ENCODE data around the gene HSPA1A.
"Not testable (repeated sequence)": the region's sequence is repeated elsewhere in the genome, so short reads cannot be mapped to it uniquely, and the experiment has no call there.

The HSPA1A gene

GRCh38 chr6:31792761-31793171 lies 22.6 kb upstream of the HSPA1A start:
- no peak overlapping the region for H3K27ac ChIP-seq
- no peaks in the 10 kb centered on the region for H3K36me3 ChIP-seq

DNA sequence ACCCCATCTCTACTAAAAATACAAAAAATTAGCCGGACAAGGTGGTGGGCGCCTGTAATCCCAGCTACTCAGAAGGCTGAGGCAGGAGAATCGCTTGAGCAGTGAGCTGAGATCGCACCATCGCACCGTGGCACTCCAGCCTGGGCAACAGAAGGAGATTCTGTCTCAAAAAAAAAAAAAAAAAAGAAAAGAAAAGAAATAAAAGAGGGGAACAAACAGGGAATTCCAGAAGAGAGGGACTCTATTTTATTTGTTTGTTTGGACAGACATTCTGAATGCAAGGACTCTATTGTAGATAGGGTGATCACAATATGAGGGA lies 21.5 kb upstream of the HSPA1A start:
- not testable (repeated sequence) for H3K27me3 ChIP-seq; H3K9me3 ChIP-seq; H3K27ac ChIP-seq; H3K4me3 ChIP-seq (ENCODE audit: low read depth in 1 of 2, low read length in 1 of 2); H3K36me3 ChIP-seq
- H3K4me1 ChIP-seq (ENCODE audit: control insufficient read depth in 1 of 2, insufficient read depth in 1 of 2, low read depth in 1 of 2, low read length in 1 of 2) = peaks cover 30 to 31% of the 10 kb centered on the region in 2 experiments

More at GRCh38 chr6:31792761-31793171, 22.6 kb upstream of the HSPA1A start:
- Histone ChIP-seq H3K9me3 (no peaks in the 10 kb centered on the region), H3K4me1 (ENCODE audit: control insufficient read depth in 1 of 2, insufficient read depth in 1 of 2, low read depth in 1 of 2, low read length in 1 of 2) (peaks cover 26 to 29% of the 10 kb centered on the region in 2 experiments), H3K27me3 (no peaks in the 10 kb centered on the region), H3K4me3 (ENCODE audit: low read depth in 1 of 2, low read length in 1 of 2) (no peak overlapping the region)
- TF ChIP-seq, protein P1, sequence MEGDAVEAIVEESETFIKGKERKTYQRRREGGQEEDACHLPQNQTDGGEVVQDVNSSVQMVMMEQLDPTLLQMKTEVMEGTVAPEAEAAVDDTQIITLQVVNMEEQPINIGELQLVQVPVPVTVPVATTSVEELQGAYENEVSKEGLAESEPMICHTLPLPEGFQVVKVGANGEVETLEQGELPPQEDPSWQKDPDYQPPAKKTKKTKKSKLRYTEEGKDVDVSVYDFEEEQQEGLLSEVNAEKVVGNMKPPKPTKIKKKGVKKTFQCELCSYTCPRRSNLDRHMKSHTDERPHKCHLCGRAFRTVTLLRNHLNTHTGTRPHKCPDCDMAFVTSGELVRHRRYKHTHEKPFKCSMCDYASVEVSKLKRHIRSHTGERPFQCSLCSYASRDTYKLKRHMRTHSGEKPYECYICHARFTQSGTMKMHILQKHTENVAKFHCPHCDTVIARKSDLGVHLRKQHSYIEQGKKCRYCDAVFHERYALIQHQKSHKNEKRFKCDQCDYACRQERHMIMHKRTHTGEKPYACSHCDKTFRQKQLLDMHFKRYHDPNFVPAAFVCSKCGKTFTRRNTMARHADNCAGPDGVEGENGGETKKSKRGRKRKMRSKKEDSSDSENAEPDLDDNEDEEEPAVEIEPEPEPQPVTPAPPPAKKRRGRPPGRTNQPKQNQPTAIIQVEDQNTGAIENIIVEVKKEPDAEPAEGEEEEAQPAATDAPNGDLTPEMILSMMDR (IDR thresholded peaks at IDR 0.05) = no peak

DNA sequence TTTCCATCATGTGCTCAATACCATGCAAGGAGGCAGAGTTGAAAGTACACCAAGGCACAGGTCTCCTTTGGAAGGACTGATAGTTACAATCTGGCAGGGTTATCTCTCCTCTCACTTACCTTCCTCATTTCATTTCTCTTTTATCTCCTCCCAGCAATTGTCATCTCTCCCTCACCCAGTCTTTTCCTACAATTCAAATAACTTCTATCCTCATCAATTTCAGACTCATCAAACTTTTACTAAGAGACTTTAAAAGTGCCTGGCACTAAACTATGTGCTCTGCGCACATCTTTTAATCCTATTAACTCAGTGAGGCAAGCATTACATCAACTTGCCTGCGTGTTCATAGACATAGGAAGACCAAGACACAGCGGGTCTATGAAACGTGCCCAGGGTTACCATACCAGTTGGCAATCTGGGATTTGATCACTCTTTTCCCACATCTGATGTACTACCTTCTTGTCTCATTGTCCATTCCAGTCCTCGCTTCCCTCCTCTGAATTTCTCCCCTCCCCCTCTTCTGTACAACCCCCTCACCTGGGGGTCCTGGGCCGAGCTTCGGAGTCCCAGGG lies 21.0 kb upstream of the HSPA1A start:
- Histone ChIP-seq H3K4me3 (ENCODE audit: low read depth in 1 of 2, low read length in 1 of 2) (peak overlapping the region in 1 of 2 experiments; percentile 90), H3K9me3 (no peaks in the 10 kb centered on the region), H3K4me1 (ENCODE audit: control insufficient read depth in 1 of 2, insufficient read depth in 1 of 2, low read depth in 1 of 2, low read length in 1 of 2) (peaks cover 30 to 31% of the 10 kb centered on the region in 2 experiments), H3K27ac (no peak overlapping the region), H3K36me3 (no peaks in the 10 kb centered on the region), H3K27me3 (no peaks in the 10 kb centered on the region)
- TF ChIP-seq, protein P1 (IDR thresholded peaks at IDR 0.05) = no peak

DNA sequence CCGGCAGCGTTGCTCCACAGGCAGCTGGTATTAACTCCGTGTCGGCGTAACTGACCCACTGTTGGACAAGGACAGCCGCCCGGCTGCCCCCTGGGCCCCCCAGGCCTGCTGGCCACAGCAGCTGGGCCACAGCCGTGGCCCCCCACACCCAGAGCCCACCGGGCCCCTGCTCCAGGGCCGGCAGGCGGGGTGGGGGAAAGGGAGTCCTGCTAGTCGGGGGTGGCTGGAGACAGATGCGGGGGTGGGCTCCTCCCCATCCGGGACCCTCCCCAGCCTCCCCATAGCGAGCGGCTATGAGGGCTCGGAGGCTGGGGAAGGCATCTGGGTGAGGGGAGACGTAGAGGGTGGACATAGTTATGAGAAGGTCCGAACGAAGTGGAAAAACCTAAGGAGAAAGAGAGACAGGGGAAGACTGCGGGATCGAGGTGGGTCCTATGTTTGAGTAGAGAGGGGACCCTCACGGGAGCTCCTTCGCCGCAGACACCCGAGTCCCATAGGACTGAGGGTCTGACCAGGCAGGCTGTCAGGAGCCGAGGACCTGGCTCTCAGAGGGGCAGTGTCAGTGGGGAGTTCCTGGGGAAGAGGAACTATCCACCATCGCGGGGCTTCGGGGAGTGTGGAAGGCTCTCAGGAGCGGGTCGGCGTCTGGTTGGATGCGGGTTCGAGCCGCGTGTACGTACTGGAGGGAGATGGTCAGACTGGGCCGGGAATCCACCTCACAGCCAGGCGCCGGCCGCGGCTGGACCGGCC lies 20.3 kb upstream of the HSPA1A start:
- TF ChIP-seq, protein P1 (IDR thresholded peaks at IDR 0.05) = no peak
- Histone ChIP-seq H3K4me3 (ENCODE audit: low read depth in 1 of 2, low read length in 1 of 2) (peak overlapping the region; percentile 87 to 90), H3K27me3 (no peaks in the 10 kb centered on the region), H3K4me1 (ENCODE audit: control insufficient read depth in 1 of 2, insufficient read depth in 1 of 2, low read depth in 1 of 2, low read length in 1 of 2) (peaks cover 30 to 31% of the 10 kb centered on the region in 2 experiments), H3K36me3 (no peaks in the 10 kb centered on the region), H3K27ac (peak overlapping the region; percentile 99), H3K9me3 (no peaks in the 10 kb centered on the region)

- no peaks in the 10 kb centered on the region for H3K9me3 ChIP-seq
- H3K4me3 ChIP-seq (ENCODE audit: low read depth in 1 of 2, low read length in 1 of 2) = peak within 1 kb of the TSS; percentile 87 to 90
- peak within 1 kb of the TSS; percentile 99 for H3K27ac ChIP-seq
- H3K27me3 ChIP-seq = no peaks in the 10 kb centered on the region
- no peaks in the 10 kb centered on the region for H3K36me3 ChIP-seq
- H3K4me1 ChIP-seq (ENCODE audit: control insufficient read depth in 1 of 2, insufficient read depth in 1 of 2, low read depth in 1 of 2, low read length in 1 of 2) = peaks cover 30 to 31% of the 10 kb centered on the region in 2 experiments
- TF ChIP-seq, protein P1 (IDR thresholded peaks at IDR 0.05) = peak; percentile 99
These were observed 19.6 kb upstream of the HSPA1A start, which contains the start of gene VARS1 for GRCh38 chr6:31795616-31796298. Gene VARS1, minus strand, starts transcription at chr6:31795752. Its CDS starts 535 bp downstream, at chr6:31795217.

DNA sequence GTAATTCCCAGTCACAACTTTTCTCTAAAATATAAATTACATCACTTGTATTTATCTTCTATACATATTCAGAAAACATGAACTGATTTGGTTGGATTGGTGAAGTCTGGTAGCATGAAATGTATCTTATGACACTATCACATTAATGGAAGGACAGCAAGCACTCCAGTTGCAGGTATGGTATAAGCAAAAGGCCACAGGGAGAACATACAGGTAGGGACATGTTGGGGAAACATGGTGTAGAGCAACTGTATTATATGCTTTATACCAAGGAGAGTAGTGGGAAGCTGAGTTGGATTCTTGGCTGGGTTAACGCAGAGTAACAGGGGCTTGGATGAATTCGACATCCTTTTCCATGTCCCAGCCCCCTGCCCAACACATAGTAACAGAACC lies 18.4 kb upstream of the HSPA1A start:
- Histone ChIP-seq H3K4me3 (ENCODE audit: low read depth in 1 of 2, low read length in 1 of 2) (no peak overlapping the region), H3K4me1 (ENCODE audit: control insufficient read depth in 1 of 2, insufficient read depth in 1 of 2, low read depth in 1 of 2, low read length in 1 of 2) (peaks cover 30 to 31% of the 10 kb centered on the region in 2 experiments), H3K9me3 (no peaks in the 10 kb centered on the region), H3K27ac (peak overlapping the region; percentile 99), H3K36me3 (no peaks in the 10 kb centered on the region), H3K27me3 (no peaks in the 10 kb centered on the region)
- TF ChIP-seq, protein P1 (IDR thresholded peaks at IDR 0.05) = no peak

All from neutrophil (primary cell).